ENCODE data around the gene PSMB5. TPM values are rescaled to one million over a fixed set of nuclear protein-coding genes. Genes with fewer than 3 reads are reported as not detected.
"Not testable (repeated sequence)": the region's sequence is repeated elsewhere in the genome, so short reads cannot be mapped to it uniquely, and the experiment has no call there.

Gene PSMB5
- total and polyA plus RNA-seq, 3 donors from 2014 or later: 97.2 to 145 (median 123) TPM

- no peaks in the 10 kb centered on the region for H3K4me1 ChIP-seq
- intact Hi-C loops (cut with DNase I; ENCODE audit: low total_unique reads): no loop called here
- DNase-seq: no peak
- WGBS, 2 donors: 92 to 94% methylated on average over 7 of the region's 7 CpGs
- no peaks in the 10 kb centered on the region for H3K36me3 ChIP-seq (ENCODE audit: low read depth, missing control alignments)
- H3K27me3 ChIP-seq: no peaks in the 10 kb centered on the region
- no peak for TF ChIP-seq POLR2A (IDR thresholded peaks at IDR 0.05)
- H3K9me3 ChIP-seq: no peaks in the 10 kb centered on the region
- no peak overlapping the region for H3K4me3 ChIP-seq
- H3K27ac ChIP-seq: no peak overlapping the region
Measured at GRCh38 chr14:23020143-23021128, 14.3 kb downstream of the PSMB5 start.

DNA sequence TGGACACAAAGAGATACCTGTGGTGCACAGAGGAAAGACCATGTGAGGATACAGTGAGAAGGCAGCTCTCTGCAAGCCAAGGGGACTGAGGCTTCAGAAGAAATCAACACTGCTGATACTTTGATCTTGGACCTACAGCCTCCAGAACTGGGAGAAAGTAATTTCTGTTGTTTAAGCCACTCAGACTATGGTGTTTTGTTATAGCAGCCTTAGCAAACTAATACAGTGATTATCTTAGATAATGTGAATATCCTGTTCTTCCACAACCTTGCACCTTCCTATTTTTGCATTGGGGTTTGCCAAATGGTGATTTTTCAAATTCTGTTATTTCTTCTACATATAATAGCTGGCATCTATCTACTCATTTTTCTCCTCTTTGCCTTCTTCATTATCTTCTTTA is 16.6 kb downstream of the PSMB5 start:
- no peaks in the 10 kb centered on the region for H3K36me3 ChIP-seq (ENCODE audit: low read depth, missing control alignments)
- H3K9me3 ChIP-seq: no peaks in the 10 kb centered on the region
- intact Hi-C loops (cut with DNase I; ENCODE audit: low total_unique reads): no loop called here
- H3K4me1 ChIP-seq: no peaks in the 10 kb centered on the region
- no peak for DNase-seq
- no peak overlapping the region for H3K4me3 ChIP-seq
- no peak for TF ChIP-seq CTCF (IDR thresholded peaks at IDR 0.05)
- H3K27me3 ChIP-seq: no peaks in the 10 kb centered on the region
- H3K27ac ChIP-seq: no peak overlapping the region

GRCh38 chr14:23017091-23017490 is 17.6 kb downstream of the PSMB5 start:
- Histone ChIP-seq H3K4me3 (no peak overlapping the region), H3K36me3 (ENCODE audit: low read depth, missing control alignments) (no peaks in the 10 kb centered on the region), H3K4me1 (no peaks in the 10 kb centered on the region), H3K27me3 (no peaks in the 10 kb centered on the region), H3K9me3 (no peaks in the 10 kb centered on the region), H3K27ac (no peak overlapping the region)
- 87 to 95% methylated on average over 5 of the region's 5 CpGs for WGBS, 2 donors
- no peak for DNase-seq
- TF ChIP-seq POLR2A (IDR thresholded peaks at IDR 0.05) (no peak), CTCF (IDR thresholded peaks at IDR 0.05) (no peak)
- intact Hi-C loops (cut with DNase I; ENCODE audit: low total_unique reads): no loop called here

- H3K9me3 ChIP-seq: no peaks in the 10 kb centered on the region
- no peak for DNase-seq
- H3K27ac ChIP-seq: no peak overlapping the region
- WGBS, 2 donors: 90 to 93% methylated on average over 4 of the region's 4 CpGs
- intact Hi-C loops (cut with DNase I; ENCODE audit: low total_unique reads): no loop called here
- no peak overlapping the region for H3K4me3 ChIP-seq
- no peaks in the 10 kb centered on the region for H3K27me3 ChIP-seq
- no peak for TF ChIP-seq POLR2A (IDR thresholded peaks at IDR 0.05)
- no peak for TF ChIP-seq CTCF (IDR thresholded peaks at IDR 0.05)
- H3K4me1 ChIP-seq: no peaks in the 10 kb centered on the region
- no peaks in the 10 kb centered on the region for H3K36me3 ChIP-seq (ENCODE audit: low read depth, missing control alignments)
Measured at GRCh38 chr14:23015618-23016017, 19.1 kb downstream of the PSMB5 start.

DNA sequence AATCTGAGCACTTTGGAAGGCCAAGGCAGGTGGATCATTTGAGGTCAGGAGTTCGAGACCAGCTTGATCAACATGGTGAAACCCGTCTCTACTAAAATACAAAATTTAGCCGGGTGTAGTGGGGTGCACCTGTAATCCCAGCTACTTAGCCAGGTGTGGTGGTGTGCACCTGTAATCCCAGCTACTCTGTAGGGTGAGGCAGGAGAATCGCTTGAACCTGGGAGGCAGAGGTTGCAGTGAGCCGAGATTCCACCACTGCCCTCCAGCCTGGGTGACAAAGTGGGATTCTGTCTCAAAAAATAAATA is 21.0 kb downstream of the PSMB5 start:
- H3K4me3 ChIP-seq; H3K4me1 ChIP-seq; H3K9me3 ChIP-seq; H3K36me3 ChIP-seq (ENCODE audit: low read depth, missing control alignments); H3K27me3 ChIP-seq; DNase-seq; H3K27ac ChIP-seq; intact Hi-C loops (cut with DNase I; ENCODE audit: low total_unique reads): not testable (repeated sequence)
- WGBS, 2 donors: 88 to 96% methylated on average over 5 of the region's 5 CpGs
